SK-N-SH treated with all-trans-retinoic acid at 6 μM for 48 hours (cell line): Measurements from ENCODE around the gene TTLL6.

Experiments used
- ESRRG ChIP-seq: fragments of 250-450 bp; sonication (Bioruptor Pico); IDR thresholded peaks from 2 replicates; pipeline ENCODE4 v1.6.1; 2021; ENCODE audit warnings: mild to moderate bottlenecking
- ZC3H10 ChIP-seq: fragments of 250-450 bp; sonication (Bioruptor Pico); IDR thresholded peaks from 2 replicates; pipeline ENCODE4 v1.5.1; 2021; ENCODE audit warnings: mild to moderate bottlenecking, moderate library complexity
- ZFP30 ChIP-seq: fragments of 450-650 bp; formaldehyde crosslinking; IDR thresholded peaks from 2 replicates; pipeline ENCODE4 v1.5.0; 2022; ENCODE audit warnings: mild to moderate bottlenecking, moderate library complexity
- TF ChIP-seq, protein P1 (sequence below): fragments of 250-450 bp; sonication (Bioruptor Pico); IDR thresholded peaks from 2 replicates; pipeline ENCODE4 v1.8.0; 2020; ENCODE audit warnings: mild to moderate bottlenecking, moderate library complexity, borderline replicate concordance
- TF ChIP-seq, protein P2 (sequence below): fragments of 250-450 bp; sonication (Bioruptor Pico); IDR thresholded peaks from 2 replicates; pipeline ENCODE4 v1.8.0; 2021; ENCODE audit warnings: low read depth, mild to moderate bottlenecking, moderate library complexity, borderline replicate concordance
- TF ChIP-seq, protein P3 (sequence below): fragments of 250-450 bp; sonication (Bioruptor Pico); IDR thresholded peaks from 2 replicates; pipeline ENCODE4 v1.5.1; 2020; ENCODE audit warnings: low read depth, mild to moderate bottlenecking, moderate library complexity

DNA sequence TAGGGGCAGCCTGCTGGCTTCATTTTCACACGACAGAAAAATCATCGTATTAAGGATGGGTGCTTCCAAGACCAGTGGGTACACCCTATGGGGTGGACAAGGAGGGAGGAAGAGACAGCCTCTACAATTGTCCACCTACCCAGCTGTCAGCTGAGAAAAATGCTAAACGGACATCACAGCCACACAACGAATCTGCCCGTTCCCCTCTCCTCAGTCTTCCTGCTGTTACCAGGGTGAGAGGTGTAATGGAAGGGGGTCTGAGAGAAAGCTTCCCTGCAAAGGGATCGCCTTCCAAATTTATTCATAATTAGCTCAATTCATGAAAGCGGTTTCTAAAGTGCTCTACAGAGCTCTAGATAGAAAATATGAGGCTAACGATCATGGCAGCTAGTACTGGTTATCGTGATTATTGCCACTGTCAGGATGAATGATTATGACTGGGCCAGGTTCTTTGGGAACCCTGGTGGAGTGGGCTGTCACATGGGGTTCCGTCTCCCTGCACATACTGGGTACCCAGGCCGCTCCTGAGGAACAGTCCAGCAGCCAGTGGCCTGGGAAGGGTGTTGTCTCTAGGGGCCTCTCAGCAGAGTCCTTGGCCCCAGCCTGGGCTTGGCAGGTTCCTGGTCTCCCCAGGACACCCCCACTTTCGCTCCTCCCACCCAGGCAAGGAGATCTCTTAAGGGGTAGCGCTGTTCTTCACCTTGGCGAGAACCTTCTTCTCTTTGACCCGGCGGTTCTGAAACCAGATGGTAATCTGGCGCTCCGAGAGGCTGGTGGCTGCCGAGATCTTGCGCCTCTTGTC lies 90.7 kb downstream of the TTLL6 start:
- TF ChIP-seq, protein P1, sequence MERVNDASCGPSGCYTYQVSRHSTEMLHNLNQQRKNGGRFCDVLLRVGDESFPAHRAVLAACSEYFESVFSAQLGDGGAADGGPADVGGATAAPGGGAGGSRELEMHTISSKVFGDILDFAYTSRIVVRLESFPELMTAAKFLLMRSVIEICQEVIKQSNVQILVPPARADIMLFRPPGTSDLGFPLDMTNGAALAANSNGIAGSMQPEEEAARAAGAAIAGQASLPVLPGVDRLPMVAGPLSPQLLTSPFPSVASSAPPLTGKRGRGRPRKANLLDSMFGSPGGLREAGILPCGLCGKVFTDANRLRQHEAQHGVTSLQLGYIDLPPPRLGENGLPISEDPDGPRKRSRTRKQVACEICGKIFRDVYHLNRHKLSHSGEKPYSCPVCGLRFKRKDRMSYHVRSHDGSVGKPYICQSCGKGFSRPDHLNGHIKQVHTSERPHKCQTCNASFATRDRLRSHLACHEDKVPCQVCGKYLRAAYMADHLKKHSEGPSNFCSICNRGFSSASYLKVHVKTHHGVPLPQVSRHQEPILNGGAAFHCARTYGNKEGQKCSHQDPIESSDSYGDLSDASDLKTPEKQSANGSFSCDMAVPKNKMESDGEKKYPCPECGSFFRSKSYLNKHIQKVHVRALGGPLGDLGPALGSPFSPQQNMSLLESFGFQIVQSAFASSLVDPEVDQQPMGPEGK: no peak
- TF ChIP-seq, protein P2, sequence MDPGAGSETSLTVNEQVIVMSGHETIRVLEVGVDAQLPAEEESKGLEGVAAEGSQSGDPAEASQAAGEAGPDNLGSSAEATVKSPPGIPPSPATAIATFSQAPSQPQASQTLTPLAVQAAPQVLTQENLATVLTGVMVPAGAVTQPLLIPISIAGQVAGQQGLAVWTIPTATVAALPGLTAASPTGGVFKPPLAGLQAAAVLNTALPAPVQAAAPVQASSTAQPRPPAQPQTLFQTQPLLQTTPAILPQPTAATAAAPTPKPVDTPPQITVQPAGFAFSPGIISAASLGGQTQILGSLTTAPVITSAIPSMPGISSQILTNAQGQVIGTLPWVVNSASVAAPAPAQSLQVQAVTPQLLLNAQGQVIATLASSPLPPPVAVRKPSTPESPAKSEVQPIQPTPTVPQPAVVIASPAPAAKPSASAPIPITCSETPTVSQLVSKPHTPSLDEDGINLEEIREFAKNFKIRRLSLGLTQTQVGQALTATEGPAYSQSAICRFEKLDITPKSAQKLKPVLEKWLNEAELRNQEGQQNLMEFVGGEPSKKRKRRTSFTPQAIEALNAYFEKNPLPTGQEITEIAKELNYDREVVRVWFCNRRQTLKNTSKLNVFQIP: no peak
- TF ChIP-seq ESRRG (CRISPR knock-in tag) (no peak), ZFP30 (CRISPR knock-in tag) (no peak), ZC3H10 (CRISPR knock-in tag) (no peak)
- TF ChIP-seq, protein P3, sequence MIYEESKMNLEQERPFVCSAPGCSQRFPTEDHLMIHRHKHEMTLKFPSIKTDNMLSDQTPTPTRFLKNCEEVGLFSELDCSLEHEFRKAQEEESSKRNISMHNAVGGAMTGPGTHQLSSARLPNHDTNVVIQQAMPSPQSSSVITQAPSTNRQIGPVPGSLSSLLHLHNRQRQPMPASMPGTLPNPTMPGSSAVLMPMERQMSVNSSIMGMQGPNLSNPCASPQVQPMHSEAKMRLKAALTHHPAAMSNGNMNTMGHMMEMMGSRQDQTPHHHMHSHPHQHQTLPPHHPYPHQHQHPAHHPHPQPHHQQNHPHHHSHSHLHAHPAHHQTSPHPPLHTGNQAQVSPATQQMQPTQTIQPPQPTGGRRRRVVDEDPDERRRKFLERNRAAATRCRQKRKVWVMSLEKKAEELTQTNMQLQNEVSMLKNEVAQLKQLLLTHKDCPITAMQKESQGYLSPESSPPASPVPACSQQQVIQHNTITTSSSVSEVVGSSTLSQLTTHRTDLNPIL (CRISPR knock-in tag): no peak
